AG04450 (cell line): ENCODE measurements around the gene LPAR3. TPM values are rescaled to one million over a fixed set of nuclear protein-coding genes. Genes with fewer than 3 reads are reported as not detected.

Source experiments
- CTCF ChIA-PET: fragments of 300-600, 350-600 bp; formaldehyde crosslinking; extraction: SDS; loops from one replicate; lab custom pipeline; 2022; ENCODE audit warnings: antibody characterized with exemption, inconsistent platforms; lab: Charles Lee
- POLR2A ChIA-PET: fragments of 350-600 bp; formaldehyde crosslinking; extraction: SDS; loops from one replicate; lab custom pipeline; 2021; ENCODE audit warnings: antibody characterized with exemption, inconsistent platforms; lab: Yijun Ruan, JAX
- DNase-seq: peaks from one replicate; pipeline ENCODE4 v3.0.0-alpha.2; 2011; ENCODE audit warnings: low read depth, low spot score
- H3K27ac ChIP-seq: one replicate; pipeline ENCODE4 v1.5.1; 2012; ENCODE audit warnings: low read depth, low read length, control low read depth
- H3K27me3 ChIP-seq: one replicate; pipeline ENCODE4 v1.6.0; 2012; ENCODE audit warnings: low read length; ENCODE audit not compliant: control insufficient read depth, insufficient read depth
- H3K4me3 ChIP-seq: 2 replicates; pipeline ENCODE4 v1.5.1; 2011; ENCODE audit warnings: mild to moderate bottlenecking, low read depth, low read length, control low read depth
- H3K9me3 ChIP-seq: 2 replicates; pipeline ENCODE4 v1.5.1; 2012; ENCODE audit warnings: low read length; ENCODE audit not compliant: control insufficient read depth, insufficient read depth
- CTCF ChIP-seq: IDR thresholded peaks from 2 replicates; pipeline ENCODE4 v1.5.1; 2011; ENCODE audit warnings: low read depth, low read length, control low read depth, inconsistent platforms
- polyA plus RNA-seq: library from polyadenylated mRNA; depleted of rRNA; stranded (reverse); fragments of >200 nt; gene quantifications from 2 replicates; pipeline ENCODE4 v1.2.3, GENCODE V29; 2011

Gene LPAR3
- polyA plus RNA-seq, 1 experiment: 3.5 TPM

DNA sequence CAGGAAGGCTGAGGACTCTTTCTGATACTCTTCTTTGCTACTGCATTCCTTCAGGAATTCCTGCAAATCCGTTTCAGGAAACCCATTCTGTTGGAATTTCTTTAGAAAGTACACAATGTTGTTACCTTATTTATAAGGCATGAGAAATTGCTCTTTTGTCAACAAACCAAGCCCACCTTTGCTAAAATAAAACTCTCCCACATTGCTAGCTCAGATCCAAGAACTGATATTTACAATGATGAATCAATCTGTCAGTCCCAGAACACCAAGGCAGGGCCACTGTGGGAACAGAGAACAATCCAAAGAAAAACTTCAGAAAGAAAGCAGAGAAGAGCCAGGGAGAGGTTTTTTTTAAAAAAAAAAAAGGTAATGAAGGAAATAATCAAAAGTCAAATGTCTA is 36.6 kb upstream of the LPAR3 start:
- no peak for DNase-seq
- Histone ChIP-seq H3K27ac (no peak overlapping the region), H3K9me3 (no peaks in the 10 kb centered on the region), H3K27me3 (peaks cover 5% of the 10 kb centered on the region), H3K4me3 (no peak overlapping the region)
- CTCF ChIA-PET: interaction anchor here (0.7 to 1.9 kb wide), 2 partner anchors 15 to 158 kb away, joined by 6 to 7 read pairs; no protein-coding TSS in a partner anchor
- POLR2A ChIA-PET: no interaction called here
- no peak for TF ChIP-seq CTCF

- Histone ChIP-seq H3K4me3 (no peak overlapping the region), H3K27ac (no peak overlapping the region), H3K27me3 (peaks cover 5% of the 10 kb centered on the region), H3K9me3 (no peaks in the 10 kb centered on the region)
- CTCF ChIA-PET: interaction anchor here (0.7 to 1.9 kb wide), 2 partner anchors 16 to 157 kb away, joined by 6 to 7 read pairs; no protein-coding TSS in a partner anchor
- POLR2A ChIA-PET: no interaction called here
- no peak for TF ChIP-seq CTCF
- no peak for DNase-seq
Observed at GRCh38 chr1:84928979-84929378, 36.0 kb upstream of the LPAR3 start.

GRCh38 chr1:84923317-84923716 is 30.3 kb upstream of the LPAR3 start:
- H3K9me3 ChIP-seq: no peaks in the 10 kb centered on the region
- TF ChIP-seq CTCF: no peak
- H3K4me3 ChIP-seq: no peak overlapping the region
- no peaks in the 10 kb centered on the region for H3K27me3 ChIP-seq
- no peak for DNase-seq
- ChIA-PET CTCF (interaction anchor here (0.9 to 1.8 kb wide), 3 partner anchors 12 to 151 kb away, joined by 3 to 6 read pairs (median 6); no protein-coding TSS in a partner anchor), POLR2A (no interaction called here)
- no peak overlapping the region for H3K27ac ChIP-seq

DNA sequence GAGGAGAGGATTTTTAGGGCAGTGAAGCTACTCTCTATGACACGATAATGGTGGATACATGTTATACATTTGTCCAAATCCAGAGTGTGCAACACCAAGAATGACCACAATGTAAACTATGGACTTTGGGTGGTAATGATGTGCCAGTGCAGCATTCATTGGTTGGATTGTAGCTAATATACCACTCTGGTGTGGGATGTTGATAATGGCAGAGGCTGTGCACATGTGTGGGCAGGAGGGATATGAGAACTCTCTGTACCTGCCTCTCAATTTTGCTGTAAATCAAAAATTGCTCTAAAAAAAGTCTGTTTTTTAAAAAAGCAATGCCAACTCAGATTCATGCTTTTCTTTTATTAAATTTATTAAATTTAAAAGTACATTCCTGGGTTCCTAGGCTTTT is 27.2 kb upstream of the LPAR3 start:
- Histone ChIP-seq H3K4me3 (no peak overlapping the region), H3K9me3 (no peaks in the 10 kb centered on the region), H3K27me3 (no peaks in the 10 kb centered on the region), H3K27ac (no peak overlapping the region)
- ChIA-PET CTCF (interaction anchor here (1.2 kb wide), 1 partner anchor 339 kb away, joined by 3 read pairs; no protein-coding TSS in a partner anchor), POLR2A (no interaction called here)
- TF ChIP-seq CTCF: no peak
- no peak for DNase-seq

DNA sequence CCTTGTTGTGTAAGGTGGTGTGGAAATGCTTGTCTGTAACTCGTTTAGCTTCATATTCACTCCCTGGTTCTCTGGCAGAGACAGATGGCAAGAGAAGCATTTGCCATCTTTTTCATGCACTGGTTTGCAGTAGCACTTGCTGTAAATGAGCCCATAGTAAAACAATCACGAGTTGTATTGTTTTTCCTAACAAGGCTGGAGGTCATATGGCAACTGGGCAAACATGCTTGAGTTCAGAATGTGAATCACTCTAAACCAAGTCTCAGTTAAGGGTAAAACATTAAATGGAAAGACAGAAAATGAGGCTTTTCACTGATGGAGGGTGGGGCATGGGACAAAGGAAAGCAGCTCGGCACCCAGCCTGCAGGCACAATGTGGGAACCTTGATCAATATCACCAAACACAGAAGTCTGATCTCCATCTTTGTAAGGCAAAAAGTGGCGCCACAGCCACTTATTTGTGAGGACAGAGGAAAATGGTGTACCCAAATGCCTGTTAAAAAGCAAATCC is 26.5 kb upstream of the LPAR3 start:
- TF ChIP-seq CTCF: no peak
- CTCF ChIA-PET: no interaction called here
- POLR2A ChIA-PET: no interaction called here

More for the DNA sequence above, 26.5 kb upstream of the LPAR3 start:
- Histone ChIP-seq H3K27ac (no peak overlapping the region), H3K9me3 (no peaks in the 10 kb centered on the region), H3K4me3 (no peak overlapping the region), H3K27me3 (no peaks in the 10 kb centered on the region)
- DNase-seq: no peak
